HCT116 (cell line): Measurements from ENCODE around the gene PLOD1.
"Not testable (repeated sequence)": the region's sequence is repeated elsewhere in the genome, so short reads cannot be mapped to it uniquely, and the experiment has no call there.

Experiments used
- ATF3 ChIP-seq: IDR thresholded peaks from 2 replicates; pipeline ENCODE4 v1.6.1; 2012
- CEBPB ChIP-seq: IDR thresholded peaks from 2 replicates; pipeline ENCODE4 v1.6.1; 2012; ENCODE audit warnings: low read depth
- CTCF ChIP-seq, 3 experiments: fragments of 200-600 bp in 1 of 3; sonication (generic) in 1 of 3; IDR thresholded peaks in 2 of 3; conservative IDR thresholded peaks in 1 of 3; 2 replicates each; pipeline ENCODE4 v1.5.1; 2012 to 2017; ENCODE audit warnings: low read depth in 2 of 3, low read length in 2 of 3, antibody characterized with exemption in 1 of 3, borderline replicate concordance in 1 of 3, control low read depth in 1 of 3, mild to moderate bottlenecking in 1 of 3, mixed read lengths in 1 of 3, mixed run types in 1 of 3, moderate library complexity in 1 of 3; ENCODE audit not compliant: insufficient read depth in 1 of 3
- EZH2 ChIP-seq: fragments of 200-600 bp; sonication (generic); IDR thresholded peaks from 2 replicates; pipeline ENCODE4 v1.6.1; 2017; ENCODE audit warnings: antibody characterized with exemption, mixed run types
- EZH2phosphoT487 ChIP-seq: fragments of 200-600 bp; IDR thresholded peaks from 2 replicates; pipeline ENCODE4 v1.6.1; 2018; ENCODE audit warnings: antibody characterized with exemption, borderline replicate concordance
- JUND ChIP-seq: IDR thresholded peaks from 2 replicates; pipeline ENCODE4 v1.6.1; 2012
- MAX ChIP-seq: IDR thresholded peaks from 2 replicates; pipeline ENCODE4 v1.6.1; 2012
- POLR2A ChIP-seq: IDR thresholded peaks from 2 replicates; pipeline ENCODE4 v1.7.0; 2011; ENCODE audit warnings: borderline replicate concordance; ENCODE audit not compliant: insufficient read depth, insufficient read length; ENCODE audit errors: extremely low read depth
- POLR2AphosphoS5 ChIP-seq: IDR thresholded peaks from 2 replicates; pipeline ENCODE4 v1.6.1; 2011; ENCODE audit warnings: mild to moderate bottlenecking, low read depth, low read length, moderate library complexity
- REST ChIP-seq: IDR thresholded peaks from 2 replicates; pipeline ENCODE4 v1.6.1; 2012; ENCODE audit warnings: low read depth
- SIN3A ChIP-seq: IDR thresholded peaks from 2 replicates; pipeline ENCODE4 v1.6.1; 2012; ENCODE audit warnings: low read depth
- SP1 ChIP-seq: IDR thresholded peaks from 2 replicates; pipeline ENCODE4 v1.6.1; 2012; ENCODE audit warnings: low read depth
- ZBTB33 ChIP-seq: IDR thresholded peaks from 2 replicates; pipeline ENCODE4 v1.6.1; 2011; ENCODE audit warnings: mild to moderate bottlenecking, low read length, moderate library complexity; ENCODE audit not compliant: insufficient replicate concordance; ENCODE audit errors: extremely low read depth
- ZFX ChIP-seq: fragments of 450-650 bp; IDR thresholded peaks from 2 replicates; pipeline ENCODE4 v1.6.1; 2017

GRCh38 chr1:11912482-11913216 lies 21.9 kb upstream of the PLOD1 start:
- not testable (repeated sequence) for TF ChIP-seq CTCF (IDR thresholded peaks at IDR 0.05 in 2 of 3, conservative IDR thresholded peaks at IDR 0.05 in 1 of 3; ENCODE audit: borderline replicate concordance in 1 of 3, insufficient read depth in 1 of 3, low read depth in 2 of 3, low read length in 2 of 3); POLR2A; ATF3; EZH2phosphoT487; POLR2AphosphoS5; EZH2; ZBTB33; SIN3A; REST; MAX; SP1; CEBPB; ZFX; JUND
